Calu3 (cell line): ENCODE results near the gene KCNH1. TPM values are rescaled to one million over a fixed set of nuclear protein-coding genes. Genes with fewer than 3 reads are reported as not detected.

Experiments used
- BruUV-seq: library from RNA; stranded (reverse); fragments of 400-500 nt; replicated peaks from 2 replicates; lab custom pipeline; 2021; lab: Mats Ljungman, UMichigan
- CTCF ChIA-PET: fragments of 300-600 bp; sonication (Branson Sonifier 250); formaldehyde crosslinking; loops from one replicate; lab custom pipeline; 2022; ENCODE audit warnings: antibody characterized with exemption; lab: Charles Lee
- DNase-seq: peaks from one replicate; pipeline ENCODE4 v3.0.0; 2022
- H3K27ac Mint-ChIP-seq: one replicate; pipeline ENCODE4 v1.8.0; 2022; ENCODE audit warnings: mixed read lengths; ENCODE audit not compliant: unreplicated experiment
- H3K27me3 Mint-ChIP-seq: one replicate; pipeline ENCODE4 v1.8.0; 2022; ENCODE audit warnings: mixed read lengths; ENCODE audit not compliant: unreplicated experiment
- H3K36me3 Mint-ChIP-seq: one replicate; pipeline ENCODE4 v1.8.0; 2022; ENCODE audit warnings: mild to moderate bottlenecking, moderate library complexity, mixed read lengths; ENCODE audit not compliant: insufficient read depth, unreplicated experiment
- H3K4me1 Mint-ChIP-seq: one replicate; pipeline ENCODE4 v1.8.0; 2022; ENCODE audit warnings: mild to moderate bottlenecking, low read depth, mixed read lengths; ENCODE audit not compliant: unreplicated experiment
- H3K4me3 Mint-ChIP-seq: one replicate; pipeline ENCODE4 v1.8.0; 2022; ENCODE audit warnings: mild to moderate bottlenecking, low read depth, moderate library complexity, mixed read lengths; ENCODE audit not compliant: unreplicated experiment
- H3K9me3 Mint-ChIP-seq: one replicate; pipeline ENCODE4 v1.8.0; 2022; ENCODE audit warnings: low read depth, mixed read lengths; ENCODE audit not compliant: unreplicated experiment
- CTCF ChIP-seq: fragments of 200-600 bp; IDR thresholded peaks from one replicate; pipeline ENCODE4 v1.8.0; 2022; ENCODE audit warnings: antibody characterized with exemption; ENCODE audit not compliant: unreplicated experiment
- intact Hi-C: fragments of 100-400 bp; cut with micrococcal nuclease; formaldehyde crosslinking; loops from one replicate; pipeline ENCODE4 v1.10.0; 2022; ENCODE audit not compliant: unreplicated experiment
- total RNA-seq: library from RNA; stranded (reverse); gene quantifications from 2 replicates; pipeline ENCODE4 v1.2.3, GENCODE V29; 2022

KCNH1 gene
- total RNA-seq, 1 experiment from 2014 or later = not detected

- no peak overlapping the region for H3K4me3 Mint-ChIP-seq
- intact Hi-C loops = no loop called here
- no peaks in the 10 kb centered on the region for H3K36me3 Mint-ChIP-seq
- H3K27ac Mint-ChIP-seq = no peak overlapping the region
- no TSS peak for BruUV-seq
- no peaks in the 10 kb centered on the region for H3K9me3 Mint-ChIP-seq
- no peak for DNase-seq
- CTCF ChIA-PET = interaction anchor here (0.6 kb wide), 1 partner anchor 629 kb away, joined by 3 read pairs; no protein-coding TSS in a partner anchor
- peaks cover 13% of the 10 kb centered on the region for H3K27me3 Mint-ChIP-seq
- no peaks in the 10 kb centered on the region for H3K4me1 Mint-ChIP-seq
- no peak for TF ChIP-seq CTCF
Observed at GRCh38 chr1:210814382-210815123, 319.4 kb downstream of the KCNH1 start.

GRCh38 chr1:210801501-210801900 is 332.4 kb downstream of the KCNH1 start:
- intact Hi-C loops = no loop called here
- H3K27me3 Mint-ChIP-seq = peaks cover 87% of the 10 kb centered on the region

GRCh38 chr1:210800756-210801155 is 333.2 kb downstream of the KCNH1 start:
- H3K27me3 Mint-ChIP-seq = peaks cover 90% of the 10 kb centered on the region
- H3K36me3 Mint-ChIP-seq = no peaks in the 10 kb centered on the region
- no TSS peak for BruUV-seq
- no peak overlapping the region for H3K4me3 Mint-ChIP-seq
- H3K27ac Mint-ChIP-seq = no peak overlapping the region
- TF ChIP-seq CTCF = no peak
- intact Hi-C loops = no loop called here
- CTCF ChIA-PET = interaction anchor here (0.6 to 0.9 kb wide), 2 partner anchors 18 to 333 kb away, joined by 3 to 4 read pairs; no protein-coding TSS in a partner anchor
- H3K9me3 Mint-ChIP-seq = no peaks in the 10 kb centered on the region
- no peak for DNase-seq
- H3K4me1 Mint-ChIP-seq = no peaks in the 10 kb centered on the region

More at GRCh38 chr1:210801501-210801900, 332.4 kb downstream of the KCNH1 start:
- Mint-ChIP-seq H3K9me3 (no peaks in the 10 kb centered on the region), H3K36me3 (no peaks in the 10 kb centered on the region), H3K4me3 (no peak overlapping the region), H3K27ac (no peak overlapping the region), H3K4me1 (no peaks in the 10 kb centered on the region)
- no TSS peak for BruUV-seq
- no peak for DNase-seq
- CTCF ChIA-PET = no interaction called here
- TF ChIP-seq CTCF = no peak

GRCh38 chr1:210800301-210800700 is 333.6 kb downstream of the KCNH1 start:
- CTCF ChIA-PET = interaction anchor here (0.6 to 0.9 kb wide), 2 partner anchors 18 to 333 kb away, joined by 3 to 4 read pairs; no protein-coding TSS in a partner anchor
- H3K9me3 Mint-ChIP-seq = no peaks in the 10 kb centered on the region
- no TSS peak for BruUV-seq
- intact Hi-C loops = no loop called here
- no peaks in the 10 kb centered on the region for H3K36me3 Mint-ChIP-seq
- DNase-seq = no peak
- H3K4me3 Mint-ChIP-seq = no peak overlapping the region
- no peak overlapping the region for H3K27ac Mint-ChIP-seq
- TF ChIP-seq CTCF = no peak
- no peaks in the 10 kb centered on the region for H3K4me1 Mint-ChIP-seq
- H3K27me3 Mint-ChIP-seq = peaks cover 90% of the 10 kb centered on the region
